Hepatocyte (in vitro differentiated cells): ENCODE measurements around the gene ZNF519. TPM values are rescaled to one million over a fixed set of nuclear protein-coding genes. Genes with fewer than 3 reads are reported as not detected.
A peak's percentile ranks its signal among the peaks of the same experiment; 100 is the strongest.
"Not testable (repeated sequence)": the region's sequence is repeated elsewhere in the genome, so short reads cannot be mapped to it uniquely, and the experiment has no call there.

ENCODE experiments used
- DNase-seq: peaks from one replicate; pipeline ENCODE4 v3.0.0-alpha.2; 2016; ENCODE audit warnings: low spot score
- H2AFZ ChIP-seq: fragments of 200-600 bp; sonication (generic); 2 replicates; pipeline ENCODE4 v1.6.0; 2016; ENCODE audit warnings: antibody characterized with exemption, mild to moderate bottlenecking
- H3K27ac ChIP-seq: fragments of 200-600 bp; sonication (generic); 2 replicates; pipeline ENCODE4 v1.5.1; 2016; ENCODE audit warnings: mild to moderate bottlenecking
- H3K27me3 ChIP-seq: fragments of 200-600 bp; sonication (generic); 2 replicates; pipeline ENCODE4 v1.6.1; 2016
- H3K36me3 ChIP-seq: fragments of 200-600 bp; sonication (generic); replicated peaks from 2 replicates; pipeline ENCODE4 v1.5.1; 2016; ENCODE audit warnings: low read depth; ENCODE audit not compliant: insufficient read depth
- H3K4me1 ChIP-seq: fragments of 200-600 bp; sonication (generic); 2 replicates; pipeline ENCODE4 v1.5.1; 2016; ENCODE audit warnings: mild to moderate bottlenecking, moderate library complexity; ENCODE audit not compliant: insufficient read depth
- H3K4me2 ChIP-seq: fragments of 200-600 bp; sonication (generic); 2 replicates; pipeline ENCODE4 v1.6.0; 2016
- H3K4me3 ChIP-seq: fragments of 200-600 bp; sonication (generic); 2 replicates; pipeline ENCODE4 v1.5.1; 2016; ENCODE audit warnings: mild to moderate bottlenecking
- H3K79me2 ChIP-seq: fragments of 200-600 bp; sonication (generic); 2 replicates; pipeline ENCODE4 v1.6.0; 2017; ENCODE audit warnings: mild to moderate bottlenecking
- H3K9me2 ChIP-seq: fragments of 200-600 bp; sonication (generic); replicated peaks from 2 replicates; pipeline ENCODE4 v1.6.0; 2017; ENCODE audit warnings: mild to moderate bottlenecking; ENCODE audit not compliant: insufficient read depth
- H3K9me3 ChIP-seq: fragments of 200-600 bp; sonication (generic); 2 replicates; pipeline ENCODE4 v1.5.1; 2016; ENCODE audit warnings: low read depth, mild to moderate bottlenecking
- H4K20me1 ChIP-seq: fragments of 200-600 bp; sonication (generic); 2 replicates; pipeline ENCODE4 v1.6.0; 2016; ENCODE audit warnings: mild to moderate bottlenecking; ENCODE audit not compliant: insufficient read depth, poor library complexity, severe bottlenecking
- EZH2 ChIP-seq: fragments of 200-600 bp; sonication (generic); IDR thresholded peaks from 2 replicates; pipeline ENCODE4 v1.6.1; 2016; ENCODE audit warnings: antibody characterized with exemption, mild to moderate bottlenecking, borderline replicate concordance
- EZH2phosphoT487 ChIP-seq: fragments of 200-600 bp; sonication (generic); IDR thresholded peaks from one replicate; pipeline ENCODE4 v1.6.1; 2018; ENCODE audit warnings: antibody characterized with exemption, mild to moderate bottlenecking, low read depth, moderate library complexity; ENCODE audit not compliant: unreplicated experiment, severe bottlenecking
- WGBS: methylation state at CpG from one replicate; pipeline ENCODE4 v1.1.6; 2016; ENCODE audit warnings: low lambda C conversion rate; ENCODE audit errors: missing lambda C conversion rate; 5-methylcytosine and 5-hydroxymethylcytosine counted together
- polyA plus RNA-seq: library from polyadenylated mRNA; unstranded; fragments of >200 nt; fragmentation: Nextera tagmentation; extraction: Ambion mirVana; gene quantifications from 2 replicates; pipeline ENCODE4 v1.2.1, GENCODE V29; 2016
- total RNA-seq: library from RNA; depleted of rRNA; stranded (reverse); fragments of >200 nt; gene quantifications from 2 replicates; pipeline ENCODE4 v1.2.3, GENCODE V29; 2014
- TF ChIP-seq, protein P1 (sequence below): fragments of 200-600 bp; sonication (generic); IDR thresholded peaks from 2 replicates; pipeline ENCODE4 v1.5.1; 2016; ENCODE audit warnings: antibody characterized with exemption, mild to moderate bottlenecking; ENCODE audit not compliant: poor library complexity

The ZNF519 gene
- total and polyA plus RNA-seq, 2 experiments from 2014 or later, result 2.0 to 4.3 TPM

DNA sequence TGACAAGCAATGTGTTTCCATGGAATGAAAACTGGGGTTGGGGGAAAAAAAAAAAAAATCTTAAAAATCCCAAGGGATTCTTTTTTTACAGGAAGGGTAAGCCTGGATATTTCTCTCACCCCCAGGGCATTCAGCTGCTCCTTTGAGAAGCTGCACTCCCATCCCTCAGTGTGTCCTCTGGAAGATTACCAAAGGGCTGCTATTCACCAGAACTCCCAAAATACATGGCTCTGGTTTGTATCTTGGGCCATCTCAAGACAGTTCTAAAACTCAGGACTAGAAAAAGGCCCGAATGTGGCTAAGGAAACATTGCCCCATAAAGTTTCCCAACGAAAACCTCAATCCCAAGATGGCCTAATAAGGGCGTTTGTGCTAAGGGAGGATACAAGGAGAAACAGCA, 1.4 kb downstream of the ZNF519 start:
- not testable (repeated sequence) for H2AFZ ChIP-seq, H4K20me1 ChIP-seq, H3K27me3 ChIP-seq, DNase-seq, H3K36me3 ChIP-seq, H3K4me3 ChIP-seq, H3K4me1 ChIP-seq, H3K27ac ChIP-seq, H3K9me3 ChIP-seq, H3K79me2 ChIP-seq, H3K9me2 ChIP-seq
- 26% methylated on average over 3 of the region's 3 CpGs for WGBS
- peak overlapping the region; percentile 69 for H3K4me2 ChIP-seq

DNA sequence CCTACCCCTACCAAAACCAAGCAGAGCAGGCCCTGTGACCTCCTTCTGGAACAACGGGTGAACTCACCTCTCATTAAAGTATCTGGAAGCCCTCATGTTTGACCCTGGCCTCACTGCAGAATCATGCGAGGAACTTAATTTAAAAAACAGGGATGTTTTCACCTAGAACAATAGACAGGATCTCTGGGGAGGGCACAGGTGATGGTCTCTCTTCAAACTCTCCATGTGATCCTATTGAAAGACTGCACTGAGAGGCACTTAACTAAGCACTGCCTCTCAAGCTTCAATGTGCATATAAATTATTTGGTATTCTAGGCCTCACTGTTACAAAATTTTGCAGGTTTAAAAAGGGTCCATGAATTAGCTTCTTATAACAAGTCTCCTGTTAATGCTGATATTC, 7.5 kb downstream of the ZNF519 start:
- TF ChIP-seq, protein P1, sequence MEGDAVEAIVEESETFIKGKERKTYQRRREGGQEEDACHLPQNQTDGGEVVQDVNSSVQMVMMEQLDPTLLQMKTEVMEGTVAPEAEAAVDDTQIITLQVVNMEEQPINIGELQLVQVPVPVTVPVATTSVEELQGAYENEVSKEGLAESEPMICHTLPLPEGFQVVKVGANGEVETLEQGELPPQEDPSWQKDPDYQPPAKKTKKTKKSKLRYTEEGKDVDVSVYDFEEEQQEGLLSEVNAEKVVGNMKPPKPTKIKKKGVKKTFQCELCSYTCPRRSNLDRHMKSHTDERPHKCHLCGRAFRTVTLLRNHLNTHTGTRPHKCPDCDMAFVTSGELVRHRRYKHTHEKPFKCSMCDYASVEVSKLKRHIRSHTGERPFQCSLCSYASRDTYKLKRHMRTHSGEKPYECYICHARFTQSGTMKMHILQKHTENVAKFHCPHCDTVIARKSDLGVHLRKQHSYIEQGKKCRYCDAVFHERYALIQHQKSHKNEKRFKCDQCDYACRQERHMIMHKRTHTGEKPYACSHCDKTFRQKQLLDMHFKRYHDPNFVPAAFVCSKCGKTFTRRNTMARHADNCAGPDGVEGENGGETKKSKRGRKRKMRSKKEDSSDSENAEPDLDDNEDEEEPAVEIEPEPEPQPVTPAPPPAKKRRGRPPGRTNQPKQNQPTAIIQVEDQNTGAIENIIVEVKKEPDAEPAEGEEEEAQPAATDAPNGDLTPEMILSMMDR, result no peak
- no peak for TF ChIP-seq EZH2
- no peak for DNase-seq
- Histone ChIP-seq H3K79me2 (no peaks in the 10 kb centered on the region), H3K4me3 (no peak overlapping the region), H3K9me2 (no peaks in the 10 kb centered on the region), H3K27me3 (no peaks in the 10 kb centered on the region), H3K36me3 (no peaks in the 10 kb centered on the region), H3K9me3 (no peaks in the 10 kb centered on the region), H3K4me2 (no peak overlapping the region), H3K27ac (no peak overlapping the region), H3K4me1 (no peaks in the 10 kb centered on the region), H4K20me1 (no peaks in the 10 kb centered on the region), H2AFZ (no peak overlapping the region)
- 60% methylated on average over 2 of the region's 2 CpGs for WGBS

DNA sequence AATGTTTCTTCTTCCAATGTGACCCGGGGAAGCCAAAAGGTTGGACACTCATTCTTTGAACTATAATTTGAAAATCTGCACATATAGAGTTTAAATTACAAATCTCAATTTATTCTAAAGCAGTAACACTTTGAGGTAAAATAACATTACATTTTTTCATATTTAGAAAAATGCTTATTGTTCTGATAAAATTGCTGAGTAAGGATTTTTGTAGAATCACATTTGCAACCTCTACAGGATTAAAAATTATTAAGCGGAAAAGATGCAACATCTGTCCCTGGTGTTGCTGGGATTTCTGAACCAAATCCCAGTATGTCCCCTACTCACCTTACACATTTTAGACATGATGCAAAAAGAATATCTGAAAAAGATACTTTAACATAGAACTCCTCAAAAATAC, 10.1 kb downstream of the ZNF519 start:
- Histone ChIP-seq H3K27me3 (no peaks in the 10 kb centered on the region), H3K9me2 (no peaks in the 10 kb centered on the region), H3K4me2 (no peak overlapping the region), H3K9me3 (no peaks in the 10 kb centered on the region), H3K4me3 (no peak overlapping the region), H3K79me2 (no peaks in the 10 kb centered on the region), H2AFZ (no peak overlapping the region), H4K20me1 (no peaks in the 10 kb centered on the region), H3K27ac (no peak overlapping the region), H3K4me1 (no peaks in the 10 kb centered on the region), H3K36me3 (no peaks in the 10 kb centered on the region)
- TF ChIP-seq EZH2phosphoT487 (no peak), EZH2 (no peak)
- TF ChIP-seq, protein P1, result no peak
- whole genome bisulfite sequencing, result 96% methylated on average over 2 of the region's 2 CpGs
- no peak for DNase-seq

DNA sequence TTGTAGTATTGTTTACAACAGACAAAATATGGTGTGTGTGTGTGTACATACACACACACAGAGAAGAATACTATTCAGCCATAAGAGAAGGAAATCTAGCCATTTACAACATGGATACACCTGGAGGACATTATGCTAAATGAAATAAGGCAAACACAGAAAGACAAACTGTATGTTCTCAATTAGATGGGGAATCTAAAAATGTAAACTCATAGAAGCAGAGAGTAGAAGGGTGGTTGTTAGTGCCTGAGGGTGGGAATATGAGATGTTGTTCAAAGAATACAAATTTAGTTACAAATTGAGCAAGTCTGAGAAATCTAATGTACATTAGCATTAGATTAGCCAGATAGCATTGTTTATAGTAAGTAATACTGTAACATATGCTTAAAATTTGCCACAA, 11.3 kb downstream of the ZNF519 start:
- no peak overlapping the region for H3K4me3 ChIP-seq
- TF ChIP-seq EZH2, result no peak
- TF ChIP-seq, protein P1, result no peak
- peak; percentile 62 for TF ChIP-seq EZH2phosphoT487
- no peak overlapping the region for H3K4me2 ChIP-seq
- no peaks in the 10 kb centered on the region for H3K36me3 ChIP-seq
- no peaks in the 10 kb centered on the region for H4K20me1 ChIP-seq
- DNase-seq, result no peak
- no peaks in the 10 kb centered on the region for H3K27me3 ChIP-seq
- no peaks in the 10 kb centered on the region for H3K9me3 ChIP-seq
- no peaks in the 10 kb centered on the region for H3K9me2 ChIP-seq
- H3K79me2 ChIP-seq, result no peaks in the 10 kb centered on the region
- H3K4me1 ChIP-seq, result no peaks in the 10 kb centered on the region
- H2AFZ ChIP-seq, result no peak overlapping the region
- no peak overlapping the region for H3K27ac ChIP-seq
